ENCODE results near the gene CHRNA4. TPM values are rescaled to one million over a fixed set of nuclear protein-coding genes. Genes with fewer than 3 reads are reported as not detected.

The CHRNA4 gene
- total RNA-seq, 1 donor from 2014 or later: 165 TPM

DNA sequence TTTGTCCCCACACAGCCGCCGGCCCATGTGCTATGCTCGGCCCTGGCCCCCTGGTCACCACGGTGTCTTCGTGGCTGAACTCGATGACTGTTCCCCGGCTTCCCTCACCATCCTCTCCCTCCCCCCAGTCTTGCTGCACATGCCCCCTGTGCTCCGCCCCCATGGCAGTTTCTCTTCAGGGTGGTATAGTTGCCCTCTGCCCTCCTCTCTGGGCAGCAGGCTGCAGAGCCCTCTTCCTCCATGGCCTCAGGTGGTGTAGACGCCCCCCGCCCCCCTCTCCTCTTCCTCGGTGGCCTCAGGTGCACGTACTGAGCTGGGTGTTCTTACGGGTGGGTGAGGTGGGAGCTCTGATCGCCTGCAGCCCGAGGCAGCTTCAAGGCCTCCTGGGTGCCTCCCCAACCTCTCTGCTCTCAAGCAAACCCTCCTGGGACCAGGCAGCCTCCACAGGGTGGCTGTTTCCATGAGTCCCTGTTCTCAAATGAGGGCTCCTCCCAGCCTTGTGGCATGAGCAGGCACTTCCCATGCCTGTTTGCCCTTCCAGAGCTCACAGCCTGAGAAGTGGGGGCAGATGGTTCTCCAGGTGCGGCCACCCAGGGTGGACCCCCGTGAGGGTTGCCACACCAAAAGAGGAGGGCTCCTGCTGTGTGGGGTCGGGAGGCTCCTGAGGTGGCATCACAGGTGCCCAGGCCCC lies 43.4 kb downstream of the CHRNA4 start:
- DNase-seq: peak; percentile 6
- Mint-ChIP-seq H3K9me3 (ENCODE audit: unreplicated experiment) (no peaks in the 10 kb centered on the region), H3K4me3 (ENCODE audit: unreplicated experiment) (no peak overlapping the region), H3K27me3 (ENCODE audit: unreplicated experiment) (peaks cover 4% of the 10 kb centered on the region), H3K4me1 (ENCODE audit: low read depth, unreplicated experiment) (no peaks in the 10 kb centered on the region), H3K27ac (ENCODE audit: unreplicated experiment) (no peak overlapping the region), H3K36me3 (ENCODE audit: unreplicated experiment) (no peaks in the 10 kb centered on the region)
- TF ChIP-seq, protein P1, sequence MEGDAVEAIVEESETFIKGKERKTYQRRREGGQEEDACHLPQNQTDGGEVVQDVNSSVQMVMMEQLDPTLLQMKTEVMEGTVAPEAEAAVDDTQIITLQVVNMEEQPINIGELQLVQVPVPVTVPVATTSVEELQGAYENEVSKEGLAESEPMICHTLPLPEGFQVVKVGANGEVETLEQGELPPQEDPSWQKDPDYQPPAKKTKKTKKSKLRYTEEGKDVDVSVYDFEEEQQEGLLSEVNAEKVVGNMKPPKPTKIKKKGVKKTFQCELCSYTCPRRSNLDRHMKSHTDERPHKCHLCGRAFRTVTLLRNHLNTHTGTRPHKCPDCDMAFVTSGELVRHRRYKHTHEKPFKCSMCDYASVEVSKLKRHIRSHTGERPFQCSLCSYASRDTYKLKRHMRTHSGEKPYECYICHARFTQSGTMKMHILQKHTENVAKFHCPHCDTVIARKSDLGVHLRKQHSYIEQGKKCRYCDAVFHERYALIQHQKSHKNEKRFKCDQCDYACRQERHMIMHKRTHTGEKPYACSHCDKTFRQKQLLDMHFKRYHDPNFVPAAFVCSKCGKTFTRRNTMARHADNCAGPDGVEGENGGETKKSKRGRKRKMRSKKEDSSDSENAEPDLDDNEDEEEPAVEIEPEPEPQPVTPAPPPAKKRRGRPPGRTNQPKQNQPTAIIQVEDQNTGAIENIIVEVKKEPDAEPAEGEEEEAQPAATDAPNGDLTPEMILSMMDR (IDR thresholded peaks at IDR 0.05; ENCODE audit: partially characterized antibody, unreplicated experiment): no peak

DNA sequence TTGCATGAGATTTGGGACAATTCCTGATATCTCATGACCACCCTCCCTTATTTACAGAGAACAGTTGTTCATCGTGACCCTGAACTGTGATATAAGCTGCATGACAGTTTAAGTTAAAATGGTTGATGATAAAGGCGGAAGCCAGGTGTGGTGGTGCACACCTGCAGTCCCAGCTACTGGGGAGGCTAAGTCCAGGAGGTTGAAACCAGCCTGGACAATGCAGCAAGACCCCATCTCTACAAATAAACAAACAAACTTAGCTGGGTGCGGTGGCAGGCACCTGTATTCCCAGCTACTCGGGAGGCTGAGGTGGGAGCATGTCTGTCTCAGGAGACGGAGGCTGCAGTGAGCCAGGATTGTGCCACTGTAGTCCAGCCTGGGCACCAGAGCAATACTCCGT lies 44.1 kb downstream of the CHRNA4 start:
- Mint-ChIP-seq H3K36me3 (ENCODE audit: unreplicated experiment) (no peaks in the 10 kb centered on the region), H3K4me1 (ENCODE audit: low read depth, unreplicated experiment) (no peaks in the 10 kb centered on the region), H3K4me3 (ENCODE audit: unreplicated experiment) (no peak overlapping the region), H3K9me3 (ENCODE audit: unreplicated experiment) (no peaks in the 10 kb centered on the region), H3K27me3 (ENCODE audit: unreplicated experiment) (peaks cover 4% of the 10 kb centered on the region), H3K27ac (ENCODE audit: unreplicated experiment) (no peak overlapping the region)
- no peak for DNase-seq
- TF ChIP-seq, protein P1 (IDR thresholded peaks at IDR 0.05; ENCODE audit: partially characterized antibody, unreplicated experiment): no peak

DNA sequence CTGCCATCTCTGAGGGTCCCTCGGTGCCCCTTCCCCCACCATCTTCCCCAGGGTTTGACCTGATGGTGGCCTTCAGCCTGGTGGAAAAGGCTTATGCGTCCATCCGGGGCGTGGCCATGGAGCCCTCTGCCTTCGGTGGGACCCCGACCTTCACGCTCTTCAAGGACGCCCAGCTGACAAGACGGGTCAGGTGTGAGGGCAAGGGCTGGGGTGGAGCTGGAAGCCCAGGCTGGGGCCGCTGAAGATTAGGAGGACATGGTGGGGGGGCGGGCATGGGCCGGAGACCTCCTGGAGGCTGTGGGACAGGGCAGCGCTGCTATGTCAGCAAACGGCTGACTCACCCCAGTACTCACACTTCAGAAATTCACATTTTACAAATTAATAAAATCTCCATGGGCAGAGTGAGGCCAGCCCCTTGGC lies 44.6 kb downstream of the CHRNA4 start:
- H3K27ac Mint-ChIP-seq (ENCODE audit: unreplicated experiment): no peak overlapping the region
- no peaks in the 10 kb centered on the region for H3K9me3 Mint-ChIP-seq (ENCODE audit: unreplicated experiment)
- no peaks in the 10 kb centered on the region for H3K36me3 Mint-ChIP-seq (ENCODE audit: unreplicated experiment)
- no peak for DNase-seq
- H3K4me3 Mint-ChIP-seq (ENCODE audit: unreplicated experiment): no peak overlapping the region
- peaks cover 4% of the 10 kb centered on the region for H3K27me3 Mint-ChIP-seq (ENCODE audit: unreplicated experiment)
- H3K4me1 Mint-ChIP-seq (ENCODE audit: low read depth, unreplicated experiment): no peaks in the 10 kb centered on the region
- TF ChIP-seq, protein P1 (IDR thresholded peaks at IDR 0.05; ENCODE audit: partially characterized antibody, unreplicated experiment): no peak

DNA sequence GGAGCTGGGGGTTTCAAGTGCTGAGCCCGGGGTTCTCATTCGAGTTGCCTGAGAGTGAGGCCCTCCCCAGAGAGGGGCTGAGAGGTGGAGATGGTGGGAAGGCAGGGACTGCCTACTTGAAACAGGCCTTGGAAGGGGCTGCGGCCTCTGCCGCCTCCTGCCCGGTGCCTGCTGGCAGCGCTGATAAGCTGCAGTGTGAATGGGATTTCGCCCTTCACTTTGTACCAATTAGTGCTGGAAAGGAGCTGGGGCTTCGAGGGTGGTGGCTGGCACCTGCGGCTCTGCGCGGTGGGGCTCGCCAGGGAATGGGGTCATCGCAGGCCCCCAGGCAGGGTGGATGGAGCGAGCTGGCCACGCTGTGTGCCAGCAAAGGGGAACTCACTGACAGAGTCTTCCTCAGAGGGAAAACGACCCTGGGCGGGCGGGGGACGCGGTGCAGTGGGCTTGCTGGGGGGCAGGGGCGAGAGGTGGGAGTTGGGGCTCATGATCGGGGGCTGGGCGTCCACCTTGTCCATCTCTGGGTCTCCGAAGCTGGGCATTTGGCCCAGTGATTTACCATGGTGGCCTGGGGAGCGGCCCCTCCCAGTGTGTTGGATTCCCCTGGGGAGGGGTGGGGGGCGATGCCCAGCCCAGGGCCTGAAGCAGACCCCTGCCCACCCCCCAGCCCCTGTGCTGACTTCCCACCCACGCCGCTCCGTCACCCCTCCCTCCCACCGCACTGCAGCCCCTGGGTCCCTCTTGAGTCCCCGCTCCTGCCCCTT lies 45.2 kb downstream of the CHRNA4 start:
- Mint-ChIP-seq H3K9me3 (ENCODE audit: unreplicated experiment) (peaks cover under 1% of the 10 kb centered on the region), H3K27me3 (ENCODE audit: unreplicated experiment) (peaks cover 4% of the 10 kb centered on the region), H3K4me1 (ENCODE audit: low read depth, unreplicated experiment) (no peaks in the 10 kb centered on the region), H3K36me3 (ENCODE audit: unreplicated experiment) (no peaks in the 10 kb centered on the region), H3K4me3 (ENCODE audit: unreplicated experiment) (no peak overlapping the region), H3K27ac (ENCODE audit: unreplicated experiment) (no peak overlapping the region)
- TF ChIP-seq, protein P1 (IDR thresholded peaks at IDR 0.05; ENCODE audit: partially characterized antibody, unreplicated experiment): no peak
- DNase-seq: peak; percentile 22

DNA sequence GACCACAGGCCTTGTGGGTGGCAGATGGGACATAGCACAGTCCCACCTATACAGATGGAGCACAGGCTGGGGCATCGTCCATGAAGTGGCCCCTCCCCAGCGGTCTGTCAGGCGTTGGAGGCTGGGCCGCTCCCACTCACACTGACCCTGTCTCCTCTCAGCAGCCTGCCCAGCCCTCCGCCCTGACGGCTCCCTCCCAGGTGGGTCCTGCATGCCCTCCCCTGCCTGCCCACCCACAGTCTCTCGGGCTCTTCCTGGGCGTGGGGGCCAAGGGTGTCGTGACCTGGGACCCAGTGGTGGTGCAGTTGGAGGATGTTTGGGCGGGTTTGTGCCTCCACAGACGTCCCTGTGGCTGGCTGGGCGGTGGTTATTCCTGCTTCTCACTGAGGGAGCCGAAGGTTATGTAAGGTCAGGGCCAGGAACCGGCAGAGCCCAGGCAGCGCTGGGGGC lies 45.9 kb downstream of the CHRNA4 start:
- H3K27ac Mint-ChIP-seq (ENCODE audit: unreplicated experiment): no peak overlapping the region
- TF ChIP-seq, protein P1 (IDR thresholded peaks at IDR 0.05; ENCODE audit: partially characterized antibody, unreplicated experiment): no peak
- peaks cover 3% of the 10 kb centered on the region for H3K4me1 Mint-ChIP-seq (ENCODE audit: low read depth, unreplicated experiment)
- H3K9me3 Mint-ChIP-seq (ENCODE audit: unreplicated experiment): peaks cover 4% of the 10 kb centered on the region
- H3K36me3 Mint-ChIP-seq (ENCODE audit: unreplicated experiment): no peaks in the 10 kb centered on the region
- DNase-seq: peak; percentile 33
- H3K4me3 Mint-ChIP-seq (ENCODE audit: unreplicated experiment): no peak overlapping the region
- peaks cover 8% of the 10 kb centered on the region for H3K27me3 Mint-ChIP-seq (ENCODE audit: unreplicated experiment)

Data from glutamatergic neuron (in vitro differentiated cells).